ENCODE measurements around the gene WDR19.

DNA sequence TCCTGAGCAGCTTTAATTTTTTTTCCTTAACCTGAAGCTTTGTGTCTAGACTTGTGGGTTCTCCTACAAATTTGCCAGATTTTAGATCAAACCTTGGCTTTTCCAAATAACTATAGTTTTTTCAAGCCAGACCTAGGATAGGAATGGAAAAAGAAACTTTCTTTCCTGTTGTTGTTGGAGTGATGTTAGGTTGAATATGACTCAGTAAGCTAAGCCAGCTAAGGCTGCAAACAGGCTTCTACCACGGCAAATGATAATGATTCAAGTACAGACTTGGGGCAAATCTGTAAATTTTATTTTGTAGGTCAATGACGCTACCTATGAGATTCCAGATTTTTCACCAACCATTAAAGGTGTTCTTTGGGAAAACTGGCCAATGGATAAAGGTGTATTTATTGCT, 45.6 kb downstream of the WDR19 start:
- TF ChIP-seq CTCF (conservative IDR thresholded peaks at IDR 0.05 in 1 of 2, IDR thresholded peaks at IDR 0.05 in 1 of 2; ENCODE audit: low read depth in 1 of 2, low read length in 2 of 2) (no peak), EZH2 (IDR thresholded peaks at IDR 0.05; ENCODE audit: low read length, missing control alignments) (no peak)

All from fibroblast of lung (primary cell).